Suprapubic skin (tissue), 4 donors: Measurements from ENCODE around the gene CDC16. TPM values are rescaled to one million over a fixed set of nuclear protein-coding genes. Genes with fewer than 3 reads are reported as not detected.

Source experiments
- DNase-seq, 2 donors: peaks; one replicate each; pipeline ENCODE4 v3.0.0-alpha.2; 2019; ENCODE audit warnings: low spot score in 2 of 2
- H3K27ac ChIP-seq: fragments of 200-600 bp; sonication (generic); one replicate; pipeline ENCODE4 v1.5.1; 2019
- H3K27me3 ChIP-seq: fragments of 200-600 bp; sonication (generic); one replicate; pipeline ENCODE4 v1.5.1; 2019
- H3K36me3 ChIP-seq: fragments of 200-600 bp; sonication (generic); one replicate; pipeline ENCODE4 v1.5.1; 2019
- H3K4me1 ChIP-seq: fragments of 200-600 bp; sonication (generic); one replicate; pipeline ENCODE4 v1.5.1; 2019
- H3K4me3 ChIP-seq: fragments of 200-600 bp; sonication (generic); one replicate; pipeline ENCODE4 v1.5.1; 2019; ENCODE audit warnings: mild to moderate bottlenecking
- H3K9me3 ChIP-seq: fragments of 200-600 bp; sonication (generic); one replicate; pipeline ENCODE4 v1.5.1; 2019
- EP300 ChIP-seq: sonication (generic); formaldehyde crosslinking; IDR thresholded peaks from one replicate; pipeline ENCODE4 v1.6.1; 2017; ENCODE audit warnings: antibody characterized with exemption
- POLR2A ChIP-seq, 2 donors: fragments of 450-650 bp; IDR thresholded peaks; one replicate each; pipeline ENCODE4 v1.6.1; 2017; ENCODE audit warnings: antibody characterized with exemption in 2 of 2, mild to moderate bottlenecking in 2 of 2, moderate library complexity in 2 of 2
- POLR2AphosphoS5 ChIP-seq, 3 donors: sonication (generic); formaldehyde crosslinking; IDR thresholded peaks; one replicate each; pipeline ENCODE4 v1.6.1; 2017; ENCODE audit warnings: antibody characterized with exemption in 3 of 3
- WGBS: methylation state at CpG from one replicate; pipeline ENCODE4 v1.1.5; 2018; 5-methylcytosine and 5-hydroxymethylcytosine counted together
- total RNA-seq, 4 donors: library from RNA; depleted of rRNA; stranded (reverse); fragments of >200 nt; gene quantifications; one replicate each; pipeline ENCODE4 v1.1.0, GENCODE V29; 2016
- TF ChIP-seq, protein P1 (sequence below), 2 donors: fragments of 200-600 bp in 1 of 2; fragments of 450-650 bp in 1 of 2; sonication (generic) in 1 of 2; IDR thresholded peaks; one replicate each; pipeline ENCODE4 v1.5.1; 2016 to 2019; ENCODE audit warnings: antibody characterized with exemption in 2 of 2, mild to moderate bottlenecking in 1 of 2, moderate library complexity in 1 of 2

CDC16 gene
- total RNA-seq, 4 donors from 2014 or later, result 42.5 to 210 (median 57.2) TPM

DNA sequence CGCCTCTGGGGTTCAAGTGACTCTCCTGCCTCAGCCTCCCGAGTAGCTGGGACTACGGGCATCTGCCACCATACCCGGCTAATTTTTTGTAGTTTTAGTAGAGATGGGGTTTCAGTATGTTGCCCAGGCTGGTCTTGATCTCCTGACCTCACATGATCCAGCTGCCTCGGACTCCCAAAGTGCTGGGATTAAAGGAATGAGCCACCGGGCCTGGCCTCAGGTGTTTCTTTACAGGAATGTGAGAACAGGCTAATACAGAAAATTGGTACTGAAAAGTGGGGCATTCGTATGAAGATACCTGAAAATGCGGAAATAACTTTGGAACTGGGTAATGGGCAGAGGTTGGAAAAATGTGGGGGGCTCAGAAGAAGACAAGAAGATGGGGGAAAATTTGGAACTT is 2.8 kb upstream of the CDC16 start:
- H3K4me3 ChIP-seq, result no peak overlapping the region
- H3K27me3 ChIP-seq, result peaks cover 26% of the 10 kb centered on the region
- no peak for TF ChIP-seq POLR2A (IDR thresholded peaks at IDR 0.05)
- TF ChIP-seq, protein P1, sequence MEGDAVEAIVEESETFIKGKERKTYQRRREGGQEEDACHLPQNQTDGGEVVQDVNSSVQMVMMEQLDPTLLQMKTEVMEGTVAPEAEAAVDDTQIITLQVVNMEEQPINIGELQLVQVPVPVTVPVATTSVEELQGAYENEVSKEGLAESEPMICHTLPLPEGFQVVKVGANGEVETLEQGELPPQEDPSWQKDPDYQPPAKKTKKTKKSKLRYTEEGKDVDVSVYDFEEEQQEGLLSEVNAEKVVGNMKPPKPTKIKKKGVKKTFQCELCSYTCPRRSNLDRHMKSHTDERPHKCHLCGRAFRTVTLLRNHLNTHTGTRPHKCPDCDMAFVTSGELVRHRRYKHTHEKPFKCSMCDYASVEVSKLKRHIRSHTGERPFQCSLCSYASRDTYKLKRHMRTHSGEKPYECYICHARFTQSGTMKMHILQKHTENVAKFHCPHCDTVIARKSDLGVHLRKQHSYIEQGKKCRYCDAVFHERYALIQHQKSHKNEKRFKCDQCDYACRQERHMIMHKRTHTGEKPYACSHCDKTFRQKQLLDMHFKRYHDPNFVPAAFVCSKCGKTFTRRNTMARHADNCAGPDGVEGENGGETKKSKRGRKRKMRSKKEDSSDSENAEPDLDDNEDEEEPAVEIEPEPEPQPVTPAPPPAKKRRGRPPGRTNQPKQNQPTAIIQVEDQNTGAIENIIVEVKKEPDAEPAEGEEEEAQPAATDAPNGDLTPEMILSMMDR (IDR thresholded peaks at IDR 0.05), result no peak
- 80% methylated on average over 8 of the region's 8 CpGs for WGBS
- H3K27ac ChIP-seq, result no peak overlapping the region
- DNase-seq, result no peak
- H3K4me1 ChIP-seq, result peaks cover 16% of the 10 kb centered on the region
- no peaks in the 10 kb centered on the region for H3K9me3 ChIP-seq
- H3K36me3 ChIP-seq, result peaks cover 2% of the 10 kb centered on the region

DNA sequence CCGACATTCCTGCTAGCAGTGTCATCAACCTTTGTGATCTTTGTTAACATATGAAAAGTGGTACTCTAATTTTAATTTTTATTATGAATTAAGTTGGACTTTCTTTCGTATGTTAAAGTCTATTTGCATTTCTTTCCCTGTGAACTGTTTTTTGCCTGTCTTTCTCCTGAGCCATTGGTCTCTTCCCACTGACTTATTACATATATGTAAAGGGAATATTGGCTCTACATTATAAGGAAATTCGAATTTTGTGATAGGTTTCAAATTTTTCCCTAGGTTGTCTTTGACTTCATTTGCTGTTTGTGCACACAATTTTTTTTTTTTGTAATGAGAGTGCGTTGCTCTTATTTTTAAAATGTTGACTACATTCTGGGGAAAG is 442 bp upstream of the CDC16 start:
- Histone ChIP-seq H3K27me3 (peaks cover 17% of the 10 kb centered on the region), H3K9me3 (no peaks in the 10 kb centered on the region), H3K4me1 (peaks cover 17% of the 10 kb centered on the region), H3K27ac (peak overlapping the region; percentile 90), H3K4me3 (peak overlapping the region; percentile 92), H3K36me3 (peaks cover 26% of the 10 kb centered on the region)
- TF ChIP-seq POLR2AphosphoS5 (IDR thresholded peaks at IDR 0.05) (no peak), POLR2A (IDR thresholded peaks at IDR 0.05) (no peak), EP300 (no peak)
- TF ChIP-seq, protein P1 (IDR thresholded peaks at IDR 0.05), result no peak
- WGBS, result 65% methylated on average over 4 of the region's 4 CpGs
- DNase-seq, result no peak

DNA sequence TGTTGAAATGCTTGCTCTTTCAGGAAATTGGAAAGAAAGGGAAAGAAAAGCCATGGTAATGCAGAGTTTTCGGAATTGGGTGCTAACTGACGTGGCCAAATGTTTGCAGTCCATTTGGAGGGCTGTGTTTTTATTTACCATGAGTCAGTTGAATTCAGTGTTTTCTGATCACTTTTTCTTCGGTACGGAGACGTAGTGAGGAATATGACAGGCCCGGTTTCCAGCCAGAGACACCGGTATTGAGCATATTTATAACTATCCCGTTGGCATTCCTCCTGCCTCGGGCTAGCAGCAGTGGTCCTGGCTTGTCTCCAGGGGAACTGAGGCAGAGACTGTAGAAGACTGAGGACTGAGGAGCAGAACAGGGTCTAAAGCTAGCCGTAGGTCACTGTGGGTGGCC is 1.0 kb downstream of the CDC16 start:
- TF ChIP-seq, protein P1 (IDR thresholded peaks at IDR 0.05), result no peak
- TF ChIP-seq POLR2A (IDR thresholded peaks at IDR 0.05) (no peak), POLR2AphosphoS5 (IDR thresholded peaks at IDR 0.05) (no peak), EP300 (no peak)
- Histone ChIP-seq H3K27me3 (peaks cover 3% of the 10 kb centered on the region), H3K36me3 (peaks cover 40% of the 10 kb centered on the region), H3K27ac (no peak overlapping the region), H3K9me3 (no peaks in the 10 kb centered on the region), H3K4me3 (peak overlapping the region; percentile 92), H3K4me1 (peaks cover 17% of the 10 kb centered on the region)
- 9% methylated on average over 10 of the region's 10 CpGs for WGBS
- DNase-seq, result no peak

DNA sequence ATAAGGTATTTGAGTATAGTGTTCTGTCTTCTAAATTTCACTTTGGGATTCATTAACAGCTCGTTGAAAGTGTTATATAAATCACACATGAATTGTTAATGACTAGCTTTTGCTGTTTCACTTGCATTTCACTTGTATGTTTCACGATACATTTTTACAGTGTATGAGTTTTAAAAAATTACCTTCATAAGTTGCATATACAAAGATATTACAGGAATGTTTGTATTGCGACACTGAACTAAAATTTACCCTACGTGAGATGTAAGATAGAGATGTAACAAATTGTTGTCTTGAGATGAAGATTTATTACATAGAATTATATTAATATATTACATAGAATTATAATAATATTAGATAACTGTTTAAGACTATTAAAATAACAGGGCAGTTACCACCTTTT is 1.5 kb downstream of the CDC16 start:
- no peaks in the 10 kb centered on the region for H3K27me3 ChIP-seq
- peak overlapping the region; percentile 92 for H3K4me3 ChIP-seq
- no peaks in the 10 kb centered on the region for H3K9me3 ChIP-seq
- 59% methylated on average over 4 of the region's 4 CpGs for WGBS
- H3K4me1 ChIP-seq, result peaks cover 17% of the 10 kb centered on the region
- H3K27ac ChIP-seq, result no peak overlapping the region
- no peak for DNase-seq
- peaks cover 45% of the 10 kb centered on the region for H3K36me3 ChIP-seq
- TF ChIP-seq EP300 (no peak), POLR2AphosphoS5 (IDR thresholded peaks at IDR 0.05) (no peak)

DNA sequence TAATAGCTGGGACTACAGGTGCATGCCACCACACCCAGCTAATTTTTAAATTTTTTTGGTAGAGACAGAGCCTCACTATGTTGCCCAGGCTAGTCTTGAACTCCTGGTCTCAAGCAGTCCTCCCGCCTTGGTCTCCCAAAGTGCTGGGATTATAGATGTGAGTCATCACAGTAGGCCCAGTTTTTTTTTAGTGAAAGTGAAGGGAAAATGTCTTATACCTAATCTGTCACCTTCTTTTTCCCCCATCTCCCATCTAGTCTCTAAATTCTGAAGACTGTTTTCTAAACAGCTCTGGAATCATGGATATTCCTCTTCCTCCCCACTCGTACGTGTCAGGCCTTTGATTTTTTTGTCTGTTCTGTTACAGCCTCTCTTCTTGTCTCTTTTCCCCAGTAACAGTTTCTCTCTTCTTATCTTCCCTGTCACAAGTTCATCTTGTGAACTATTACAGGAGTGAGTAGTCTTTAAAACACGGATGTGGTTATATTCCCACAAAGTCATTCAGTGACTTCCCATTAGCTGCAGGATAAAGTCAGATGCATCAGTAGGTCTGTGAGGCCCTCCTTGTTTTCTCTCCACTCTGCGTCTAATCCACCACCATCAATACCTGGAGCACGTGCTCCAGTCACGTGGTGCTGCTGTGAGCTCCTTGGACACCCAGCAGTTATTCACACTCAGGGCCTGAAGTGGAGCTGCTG is 2.9 kb downstream of the CDC16 start:
- no peak for TF ChIP-seq POLR2AphosphoS5 (IDR thresholded peaks at IDR 0.05)
- no peak for TF ChIP-seq EP300
- TF ChIP-seq, protein P1 (IDR thresholded peaks at IDR 0.05), result no peak
- TF ChIP-seq POLR2A (IDR thresholded peaks at IDR 0.05), result no peak
- Histone ChIP-seq H3K4me3 (no peak overlapping the region), H3K27ac (no peak overlapping the region), H3K27me3 (no peaks in the 10 kb centered on the region), H3K9me3 (no peaks in the 10 kb centered on the region), H3K4me1 (peaks cover 17% of the 10 kb centered on the region), H3K36me3 (peaks cover 59% of the 10 kb centered on the region)
- WGBS, result 83% methylated on average over 7 of the region's 7 CpGs
- no peak for DNase-seq

DNA sequence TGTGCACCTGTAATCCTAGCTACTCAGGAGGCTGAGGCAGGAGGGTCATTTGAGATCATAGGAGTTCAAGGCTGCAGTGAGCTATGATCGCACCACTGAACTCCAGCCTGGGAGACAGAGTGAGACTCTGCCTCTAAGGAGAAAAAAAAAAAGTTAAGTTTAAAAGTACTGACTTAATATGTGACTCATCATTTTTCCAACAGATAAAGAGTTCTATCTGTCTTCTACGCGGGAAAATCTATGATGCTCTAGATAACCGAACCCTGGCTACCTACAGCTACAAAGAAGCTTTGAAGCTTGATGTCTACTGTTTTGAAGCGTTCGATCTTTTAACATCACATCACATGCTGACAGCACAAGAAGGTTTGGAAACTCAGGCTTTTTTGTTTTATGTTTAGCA is 7.2 kb downstream of the CDC16 start:
- H3K9me3 ChIP-seq, result no peaks in the 10 kb centered on the region
- no peak overlapping the region for H3K4me3 ChIP-seq
- H3K36me3 ChIP-seq, result peaks cover 100% of the 10 kb centered on the region
- no peak for TF ChIP-seq POLR2A (IDR thresholded peaks at IDR 0.05)
- TF ChIP-seq, protein P1 (IDR thresholded peaks at IDR 0.05), result no peak
- TF ChIP-seq POLR2AphosphoS5 (IDR thresholded peaks at IDR 0.05), result no peak
- no peak for TF ChIP-seq EP300
- no peak for DNase-seq
- H3K27me3 ChIP-seq, result no peaks in the 10 kb centered on the region
- H3K27ac ChIP-seq, result no peak overlapping the region
- H3K4me1 ChIP-seq, result peaks cover 2% of the 10 kb centered on the region
- WGBS, result 87% methylated on average over 6 of the region's 6 CpGs
